IPS DF 4.7 (cell line): ENCODE measurements around the gene TSKU.

ENCODE experiments used
- DNase-seq: peaks from one replicate; pipeline ENCODE4 v3.0.0-alpha.2; 2013; ENCODE audit warnings: low spot score; ENCODE audit errors: extremely low read depth

Gene TSKU

DNA sequence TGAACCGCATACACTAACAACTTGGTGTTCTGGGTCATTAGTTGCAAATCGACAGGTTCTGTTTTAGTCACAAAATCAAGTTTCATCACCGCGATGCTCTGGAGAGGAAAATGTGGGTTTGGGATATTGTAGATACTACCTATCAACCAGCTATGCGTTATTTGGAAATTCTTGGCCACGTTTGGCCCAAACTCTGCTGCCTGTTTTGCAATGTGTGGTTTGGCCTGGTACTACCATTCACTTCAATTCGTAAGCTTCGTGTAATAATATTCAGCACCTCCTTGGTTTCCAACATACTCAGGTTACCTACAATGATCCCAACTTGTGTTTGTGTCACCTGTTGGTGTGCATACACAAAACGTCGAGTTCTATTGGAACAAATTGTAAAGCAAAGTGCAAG, 61.4 kb downstream of the TSKU start:
- no peak for DNase-seq

DNA sequence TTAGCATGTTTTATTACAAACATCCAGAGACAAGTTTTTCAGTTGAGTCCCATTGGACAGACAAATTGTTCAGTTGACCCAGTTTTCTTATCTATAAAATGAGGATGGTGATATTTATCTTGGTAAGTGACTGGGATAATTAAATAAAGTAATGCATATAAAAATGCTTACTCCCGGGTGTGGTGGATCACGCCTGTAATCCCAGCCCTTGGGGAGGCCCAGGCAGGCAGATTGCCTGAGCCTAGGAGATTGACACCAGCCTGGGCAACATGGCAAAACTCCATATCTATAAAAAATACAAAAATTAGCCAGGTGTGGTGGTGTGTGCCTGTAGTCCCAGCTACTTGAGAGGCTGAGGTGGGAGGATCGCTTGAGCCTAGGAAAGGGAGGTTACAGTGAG, 61.9 kb downstream of the TSKU start:
- no peak for DNase-seq

DNA sequence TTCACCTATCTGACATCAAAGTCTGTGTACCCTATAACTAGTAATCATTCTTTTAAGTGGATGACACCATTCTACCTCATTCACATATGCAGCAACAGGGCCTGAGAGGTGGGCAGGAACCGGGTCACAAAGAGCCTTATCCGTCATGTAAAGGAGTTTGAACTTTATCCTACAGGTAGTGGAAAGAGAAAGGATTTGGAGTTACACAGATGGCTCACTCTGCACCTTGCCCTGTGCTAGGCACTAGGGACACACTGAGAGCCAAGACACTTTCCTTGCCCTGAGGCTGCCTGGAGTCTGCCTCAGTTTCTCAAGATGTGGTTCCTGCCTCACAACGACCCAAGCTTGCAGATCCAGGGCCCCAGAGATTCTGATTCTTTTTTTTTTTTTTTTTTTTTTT, 63.3 kb downstream of the TSKU start:
- DNase-seq: no peak
